HG02588 (cell line): ENCODE results near the gene IFFO2.

Experiments used
- ATAC-seq: cut with Tn5 transposase; IDR thresholded peaks from one replicate; pipeline ENCODE4 v1.9.1; 2021; ENCODE audit warnings: mild to moderate bottlenecking, moderate library complexity; ENCODE audit not compliant: unreplicated experiment

IFFO2 gene

GRCh38 chr1:18972991-18973390 is 16.5 kb upstream of the IFFO2 start:
- no peak for ATAC-seq

GRCh38 chr1:18972531-18972930 is 16.1 kb upstream of the IFFO2 start:
- ATAC-seq: no peak

GRCh38 chr1:18970762-18971161 is 14.3 kb upstream of the IFFO2 start:
- ATAC-seq: no peak

GRCh38 chr1:18970358-18970757 is 13.9 kb upstream of the IFFO2 start:
- ATAC-seq: no peak

GRCh38 chr1:18967066-18967690 is 10.7 kb upstream of the IFFO2 start:
- ATAC-seq: no peak

- ATAC-seq: no peak
Observed at GRCh38 chr1:18965206-18966173, 9.0 kb upstream of the IFFO2 start.

GRCh38 chr1:18963968-18964367 is 7.5 kb upstream of the IFFO2 start:
- ATAC-seq: no peak

- no peak for ATAC-seq
Observed at GRCh38 chr1:18962855-18963737, 6.6 kb upstream of the IFFO2 start.

GRCh38 chr1:18962121-18962721 is 5.7 kb upstream of the IFFO2 start:
- no peak for ATAC-seq

- no peak for ATAC-seq
Observed at GRCh38 chr1:18960821-18961220, 4.3 kb upstream of the IFFO2 start.

- ATAC-seq: no peak
Observed at GRCh38 chr1:18960409-18960808, 3.9 kb upstream of the IFFO2 start.

- ATAC-seq: no peak
Observed at GRCh38 chr1:18959591-18959990, 3.1 kb upstream of the IFFO2 start.

GRCh38 chr1:18957532-18958300 is 1.2 kb upstream of the IFFO2 start:
- no peak for ATAC-seq

- ATAC-seq: no peak
Observed at GRCh38 chr1:18957136-18957521, 653 bp upstream of the IFFO2 start.

- peak; percentile 14 for ATAC-seq
Observed at GRCh38 chr1:18955441-18956192, 859 bp downstream of the IFFO2 start.

- ATAC-seq: no peak
Observed at GRCh38 chr1:18955131-18955440, 1.4 kb downstream of the IFFO2 start.

GRCh38 chr1:18954270-18955071 is 2.0 kb downstream of the IFFO2 start:
- no peak for ATAC-seq

GRCh38 chr1:18953731-18954231 is 2.7 kb downstream of the IFFO2 start:
- no peak for ATAC-seq
